K562 (cell line): ENCODE results near the gene SERTAD3. TPM values are rescaled to one million over a fixed set of nuclear protein-coding genes. Genes with fewer than 3 reads are reported as not detected.

Experiments
- CBFA2T3 ChIP-seq: fragments of 450-650 bp; IDR thresholded peaks from 2 replicates; pipeline ENCODE4 v1.6.1; 2017
- CBX2 ChIP-seq: fragments of 200-600 bp; sonication (generic); IDR thresholded peaks from one replicate; pipeline ENCODE4 v1.6.1; 2012; ENCODE audit warnings: mild to moderate bottlenecking, low read length, inconsistent platforms; ENCODE audit not compliant: insufficient read depth, poor library complexity, severe bottlenecking
- DDX20 ChIP-seq: fragments of 450-650 bp; IDR thresholded peaks from 2 replicates; pipeline ENCODE4 v1.6.1; 2016; ENCODE audit warnings: missing genetic modification characterization, low read depth, mild to moderate bottlenecking, missing compliant biosample characterization, moderate library complexity
- DPF2 ChIP-seq: fragments of 450-650 bp; IDR thresholded peaks from 2 replicates; pipeline ENCODE4 v1.6.1; 2016
- ELF1 ChIP-seq: fragments of 200-800 bp; sonication (Bioruptor generic); IDR thresholded peaks from 2 replicates; pipeline ENCODE4 v1.6.1; 2016; ENCODE audit warnings: missing genetic modification characterization, missing compliant biosample characterization
- ILF3 ChIP-seq: fragments of 450-650 bp; IDR thresholded peaks from 2 replicates; pipeline ENCODE4 v1.6.1; 2018; ENCODE audit warnings: antibody characterized with exemption, mild to moderate bottlenecking, moderate library complexity, borderline replicate concordance
- KAT8 ChIP-seq: fragments of 450-650 bp; IDR thresholded peaks from 2 replicates; pipeline ENCODE4 v1.6.1; 2016; ENCODE audit warnings: low read depth, mild to moderate bottlenecking
- MAFF ChIP-seq: IDR thresholded peaks from 2 replicates; pipeline ENCODE4 v1.6.1; 2012; ENCODE audit warnings: low read length, improper control_type of control experiment
- MTA3 ChIP-seq: fragments of 450-650 bp; formaldehyde crosslinking; IDR thresholded peaks from 2 replicates; pipeline ENCODE4 v1.6.1; 2017; ENCODE audit warnings: mild to moderate bottlenecking, borderline replicate concordance
- NELFE ChIP-seq: IDR thresholded peaks from 2 replicates; pipeline ENCODE4 v1.6.1; 2011; ENCODE audit warnings: mild to moderate bottlenecking; ENCODE audit not compliant: insufficient read depth, insufficient read length
- PHB ChIP-seq: fragments of 250-450 bp; sonication (Bioruptor Pico); IDR thresholded peaks from 2 replicates; pipeline ENCODE4 v1.5.0; 2021
- POLR2AphosphoS5 ChIP-seq: IDR thresholded peaks from 2 replicates; pipeline ENCODE4 v1.6.1; 2011; ENCODE audit warnings: mild to moderate bottlenecking, low read depth, low read length, moderate library complexity; ENCODE audit not compliant: control insufficient read depth, insufficient read depth
- PRMT5 ChIP-seq: sonication (generic); formaldehyde crosslinking; IDR thresholded peaks from 2 replicates; pipeline ENCODE4 v1.5.0; 2020; ENCODE audit warnings: missing genetic modification reagents
- SMC3 ChIP-seq: conservative IDR thresholded peaks from 2 replicates; pipeline ENCODE4 v1.6.1; 2011; ENCODE audit warnings: low read depth, low read length, improper control_type of control experiment; ENCODE audit not compliant: insufficient read depth
- ZKSCAN8 ChIP-seq: fragments of 200-800 bp; sonication (Bioruptor generic); IDR thresholded peaks from 2 replicates; pipeline ENCODE4 v1.6.1; 2016; ENCODE audit warnings: missing genetic modification characterization, missing compliant biosample characterization
- ZNF133 ChIP-seq: fragments of 250-450 bp; sonication (Bioruptor Pico); IDR thresholded peaks from 2 replicates; pipeline ENCODE4 v1.4.0; 2020; ENCODE audit warnings: mild to moderate bottlenecking
- ZNF436 ChIP-seq: fragments of 250-450, 450-650 bp; sonication (Bioruptor Pico); formaldehyde crosslinking; IDR thresholded peaks from 2 replicates; pipeline ENCODE4 v1.7.0; 2020; ENCODE audit warnings: mild to moderate bottlenecking
- polyA plus RNA-seq, 8 experiments: library from polyadenylated mRNA; depleted of rRNA in 4 of 8; stranded (reverse) in 5 of 8; unstranded in 3 of 8; fragments of >200 nt; fragmentation: Nextera tagmentation in 2 of 8; fragmentation: Illumina TruSeq in 1 of 8; extraction: Ambion mirVana in 2 of 8; extraction: Trizol in 1 of 8; gene quantifications; 2 replicates each; pipeline versions ENCODE4 v1.2.1 to v1.2.3, GENCODE V29; 2011 to 2014; ENCODE audit warnings: inconsistent platforms in 1 of 8, missing spikeins in 1 of 8
- total RNA-seq, 7 experiments: library from RNA; depleted of rRNA in 6 of 7; stranded (reverse); fragments of >200 nt in 6 of 7; fragmentation: Illumina TruSeq in 2 of 7; extraction: Trizol in 2 of 7; gene quantifications; 2 replicates each; pipeline versions ENCODE4 v1.2.1 to v1.2.3, GENCODE V29; 2011 to 2021; ENCODE audit warnings: low replicate concordance in 1 of 7
- TF ChIP-seq, protein P1 (sequence below), 3 experiments: fragments of 200-800 bp in 1 of 3; sonication (Bioruptor generic) in 1 of 3; sonication (generic) in 1 of 3; formaldehyde crosslinking in 1 of 3; IDR thresholded peaks; 2 replicates each; pipeline versions ENCODE4 v1.6.1 to v1.8.0; 2016 to 2022; ENCODE audit warnings: mild to moderate bottlenecking in 2 of 3, missing compliant biosample characterization in 2 of 3, missing genetic modification characterization in 2 of 3, missing genetic modification reagents in 1 of 3
- TF ChIP-seq, protein P2 (sequence below): fragments of 250-450 bp; sonication (Bioruptor Pico); IDR thresholded peaks from 2 replicates; pipeline ENCODE4 v1.5.0; 2021; ENCODE audit warnings: mild to moderate bottlenecking, moderate library complexity
- TF ChIP-seq, protein P3 (sequence below): sonication (generic); formaldehyde crosslinking; IDR thresholded peaks from 2 replicates; pipeline ENCODE4 v1.8.0; 2023; ENCODE audit warnings: mild to moderate bottlenecking, missing genetic modification reagents
- TF ChIP-seq, protein P4 (sequence below): fragments of 450-650 bp; formaldehyde crosslinking; IDR thresholded peaks from 2 replicates; pipeline ENCODE4 v1.4.0; 2020; ENCODE audit warnings: mild to moderate bottlenecking

SERTAD3 gene
- total and polyA plus RNA-seq, 9 of the 15 experiments (the other 6 are each of a cell fraction or from before 2014, with no cell fraction given) = 5.4 to 28.9 (median 17.5) TPM

DNA sequence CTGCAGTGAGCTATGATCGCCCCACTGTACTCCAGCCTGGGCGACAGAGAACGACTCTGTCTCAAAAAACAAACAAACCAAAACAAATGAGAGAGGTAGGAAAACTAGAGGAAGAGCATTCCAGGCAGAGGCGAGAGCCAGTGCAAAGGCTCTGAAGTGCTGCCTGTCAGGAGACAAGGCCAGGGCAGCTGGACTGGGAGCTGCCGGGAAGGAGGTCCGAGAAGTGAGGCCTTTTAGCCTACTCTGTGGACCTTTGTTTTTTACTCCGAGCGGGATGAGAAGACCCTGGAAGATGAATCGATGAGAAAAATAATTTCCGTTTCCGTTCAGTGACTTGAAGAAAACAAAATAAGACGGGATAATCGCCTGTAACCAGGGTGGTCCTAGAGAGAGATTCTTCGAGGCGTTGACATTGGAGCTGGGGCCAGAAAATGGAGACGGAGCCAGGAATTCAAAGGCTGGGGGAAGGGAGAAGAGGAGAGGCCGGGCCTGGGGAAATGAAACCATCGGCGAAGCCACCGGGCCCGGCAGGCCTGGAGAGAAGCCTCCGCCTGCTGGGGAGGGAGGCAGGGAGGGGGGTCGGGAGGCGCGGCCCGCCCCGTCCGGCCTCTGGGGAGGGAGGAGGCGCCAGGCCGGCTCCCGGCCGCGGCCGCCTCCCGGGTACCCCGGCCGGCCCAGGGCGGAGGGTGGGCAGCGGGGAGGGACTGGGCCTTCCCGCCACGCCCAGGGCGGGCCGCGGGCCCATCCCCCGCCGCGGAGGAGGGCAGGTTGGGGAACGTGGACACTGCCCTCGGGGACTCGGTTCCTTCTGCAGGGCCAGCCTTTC, 10.5 kb downstream of the SERTAD3 start (continued):
- TF ChIP-seq KAT8 (no peak), PHB (CRISPR knock-in tag) (no peak), CBFA2T3 (no peak), ZKSCAN8 (CRISPR knock-in tag) (no peak), POLR2AphosphoS5 (peak; percentile 46), PRMT5 (CRISPR knock-in tag) (no peak), SMC3 (no peak), MTA3 (0 out of 2 replicates have a peak, but pooled peaks have one; percentile 76), ELF1 (tag) (no peak), ZNF436 (CRISPR knock-in tag) (no peak), NELFE (no peak), ILF3 (no peak), ZNF133 (CRISPR knock-in tag) (no peak), MAFF (no peak), DDX20 (tag) (no peak), DPF2 (no peak; the same call in 1 of the 2 replicates), CBX2 (no peak)
- TF ChIP-seq, protein P1, sequence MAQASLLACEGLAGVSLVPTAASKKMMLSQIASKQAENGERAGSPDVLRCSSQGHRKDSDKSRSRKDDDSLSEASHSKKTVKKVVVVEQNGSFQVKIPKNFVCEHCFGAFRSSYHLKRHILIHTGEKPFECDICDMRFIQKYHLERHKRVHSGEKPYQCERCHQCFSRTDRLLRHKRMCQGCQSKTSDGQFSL (CRISPR knock-in tag; IDR thresholded peaks at IDR 0.05) = no peak
- TF ChIP-seq, protein P1 (tag; IDR thresholded peaks at IDR 0.05) = peak in 1 of 2 experiments; percentile 56; a peak in 1 of 4 replicates
- TF ChIP-seq, protein P2, sequence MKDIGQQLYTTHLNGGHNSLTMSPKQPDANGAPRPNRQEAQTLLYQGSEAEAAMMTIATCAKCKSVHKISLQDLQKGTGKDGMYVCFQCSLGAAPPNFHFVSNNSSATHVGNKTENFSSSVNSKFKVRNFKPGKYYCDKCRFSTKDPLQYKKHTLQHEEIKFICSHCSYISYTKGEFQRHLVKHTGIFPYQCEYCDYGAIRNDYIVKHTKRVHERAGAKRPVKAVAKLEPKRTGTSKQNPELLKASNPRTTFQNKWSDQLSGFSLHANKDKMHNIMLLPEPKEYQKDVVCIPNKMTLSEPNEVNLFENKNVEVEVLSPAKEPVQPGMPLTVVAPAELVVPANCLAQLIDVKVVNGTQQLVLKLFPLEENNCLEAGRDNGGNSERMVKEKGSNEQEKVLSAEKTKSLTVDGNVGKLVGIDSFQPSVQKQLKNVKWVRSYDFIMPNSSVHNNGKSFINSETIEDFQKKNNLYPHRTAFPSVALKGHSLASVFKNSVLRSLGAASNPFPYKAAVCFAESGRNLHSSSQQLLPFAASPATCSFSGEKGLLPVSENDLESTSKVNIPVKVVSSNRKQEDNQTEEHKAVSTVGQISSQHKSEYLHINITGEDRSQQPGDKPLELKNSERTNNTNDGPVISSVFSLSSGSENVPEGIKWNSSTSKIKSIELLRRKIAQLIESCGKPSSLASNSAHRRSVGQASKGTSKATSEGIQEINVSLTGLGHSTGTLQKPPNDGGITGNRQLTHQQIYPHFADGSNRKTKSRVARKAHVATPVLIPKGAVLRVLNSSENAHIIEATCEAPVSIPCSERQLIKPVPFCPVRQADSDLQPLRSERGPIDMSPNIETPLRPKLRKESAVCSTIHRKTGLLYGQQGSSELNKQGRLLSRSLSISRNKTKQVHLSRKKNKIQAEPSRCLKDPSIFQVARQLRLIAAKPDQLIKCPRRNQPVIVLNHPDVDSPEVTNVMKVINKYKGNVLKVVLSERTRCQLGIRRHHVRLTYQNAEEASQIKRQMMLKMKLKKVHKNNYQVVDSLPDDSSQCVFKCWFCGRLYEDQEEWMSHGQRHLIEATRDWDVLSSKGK (CRISPR knock-in tag) = no peak
- TF ChIP-seq, protein P3, sequence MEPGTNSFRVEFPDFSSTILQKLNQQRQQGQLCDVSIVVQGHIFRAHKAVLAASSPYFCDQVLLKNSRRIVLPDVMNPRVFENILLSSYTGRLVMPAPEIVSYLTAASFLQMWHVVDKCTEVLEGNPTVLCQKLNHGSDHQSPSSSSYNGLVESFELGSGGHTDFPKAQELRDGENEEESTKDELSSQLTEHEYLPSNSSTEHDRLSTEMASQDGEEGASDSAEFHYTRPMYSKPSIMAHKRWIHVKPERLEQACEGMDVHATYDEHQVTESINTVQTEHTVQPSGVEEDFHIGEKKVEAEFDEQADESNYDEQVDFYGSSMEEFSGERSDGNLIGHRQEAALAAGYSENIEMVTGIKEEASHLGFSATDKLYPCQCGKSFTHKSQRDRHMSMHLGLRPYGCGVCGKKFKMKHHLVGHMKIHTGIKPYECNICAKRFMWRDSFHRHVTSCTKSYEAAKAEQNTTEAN (CRISPR knock-in tag) = no peak
- TF ChIP-seq, protein P4, sequence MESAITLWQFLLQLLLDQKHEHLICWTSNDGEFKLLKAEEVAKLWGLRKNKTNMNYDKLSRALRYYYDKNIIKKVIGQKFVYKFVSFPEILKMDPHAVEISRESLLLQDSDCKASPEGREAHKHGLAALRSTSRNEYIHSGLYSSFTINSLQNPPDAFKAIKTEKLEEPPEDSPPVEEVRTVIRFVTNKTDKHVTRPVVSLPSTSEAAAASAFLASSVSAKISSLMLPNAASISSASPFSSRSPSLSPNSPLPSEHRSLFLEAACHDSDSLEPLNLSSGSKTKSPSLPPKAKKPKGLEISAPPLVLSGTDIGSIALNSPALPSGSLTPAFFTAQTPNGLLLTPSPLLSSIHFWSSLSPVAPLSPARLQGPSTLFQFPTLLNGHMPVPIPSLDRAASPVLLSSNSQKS (CRISPR knock-in tag) = no peak
